ENCODE measurements around the gene MTURN.
"Not testable (repeated sequence)": the region's sequence is repeated elsewhere in the genome, so short reads cannot be mapped to it uniquely, and the experiment has no call there.

MTURN gene

DNA sequence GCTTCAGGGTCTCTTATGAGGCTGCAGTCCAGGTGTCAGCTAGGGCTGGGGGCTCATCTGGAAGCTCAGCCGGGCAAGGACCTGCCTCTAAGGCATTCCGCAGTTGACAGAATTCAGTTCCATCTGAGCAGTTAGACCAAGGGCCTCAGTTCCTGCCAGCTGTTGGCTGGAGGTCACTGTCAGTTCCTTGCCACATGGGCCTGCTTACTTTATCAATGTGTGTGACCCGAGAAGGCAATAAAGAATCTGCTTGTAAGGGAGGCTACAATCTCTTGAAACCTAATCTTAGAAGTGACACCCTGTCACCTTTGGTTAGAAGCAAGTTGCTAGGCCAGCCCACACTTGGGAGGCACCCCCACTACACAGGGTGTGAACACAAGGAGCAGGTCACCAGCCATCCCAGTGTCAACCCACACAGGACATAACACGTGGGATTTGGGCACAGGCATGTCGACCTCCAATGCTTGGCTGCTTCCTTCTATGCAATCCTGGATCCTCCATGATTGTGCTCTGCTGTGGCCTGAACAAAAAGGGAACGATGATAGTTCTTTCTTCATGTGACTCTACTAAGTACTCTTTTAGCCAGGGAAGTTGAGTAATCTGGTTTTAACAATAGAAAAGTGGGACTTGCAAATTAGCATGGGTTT lies 41.8 kb downstream of the MTURN start:
- Mint-ChIP-seq H3K27me3 (no peaks in the 10 kb centered on the region), H3K36me3 (no peaks in the 10 kb centered on the region), H3K4me1 (peaks cover 42% of the 10 kb centered on the region), H3K27ac (peak overlapping the region; percentile 62), H3K9me3 (no peaks in the 10 kb centered on the region), H3K4me3 (no peak overlapping the region)
- ATAC-seq: no peak

GRCh38 chr7:30177186-30177585 lies 42.4 kb downstream of the MTURN start:
- Mint-ChIP-seq H3K9me3 (no peaks in the 10 kb centered on the region), H3K27ac (peak overlapping the region; percentile 62), H3K36me3 (no peaks in the 10 kb centered on the region), H3K27me3 (no peaks in the 10 kb centered on the region), H3K4me1 (peaks cover 42% of the 10 kb centered on the region), H3K4me3 (no peak overlapping the region)
- no peak for ATAC-seq

DNA sequence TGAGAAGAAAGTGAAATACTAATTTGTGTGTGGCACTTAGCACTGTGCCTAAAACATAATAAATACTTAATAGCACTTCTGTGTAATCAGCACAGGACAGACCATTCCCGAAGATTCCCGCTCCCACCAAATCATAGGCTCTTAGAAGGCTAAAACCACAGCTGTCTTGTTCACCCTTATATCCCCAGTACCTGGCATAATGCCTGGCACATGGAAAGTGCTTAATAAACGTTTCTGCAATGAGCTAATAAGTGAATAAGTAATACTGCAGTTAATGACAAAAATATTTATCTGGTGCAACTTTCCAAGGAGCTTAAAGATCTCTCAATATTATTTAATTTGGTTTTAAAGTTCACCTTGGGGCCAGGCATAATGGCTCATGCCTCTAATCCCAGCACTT lies 43.2 kb downstream of the MTURN start:
- H3K27me3 Mint-ChIP-seq: no peaks in the 10 kb centered on the region
- H3K36me3 Mint-ChIP-seq: no peaks in the 10 kb centered on the region
- no peak overlapping the region for H3K4me3 Mint-ChIP-seq
- peaks cover 44% of the 10 kb centered on the region for H3K4me1 Mint-ChIP-seq
- no peak overlapping the region for H3K27ac Mint-ChIP-seq
- no peaks in the 10 kb centered on the region for H3K9me3 Mint-ChIP-seq
- ATAC-seq: no peak

DNA sequence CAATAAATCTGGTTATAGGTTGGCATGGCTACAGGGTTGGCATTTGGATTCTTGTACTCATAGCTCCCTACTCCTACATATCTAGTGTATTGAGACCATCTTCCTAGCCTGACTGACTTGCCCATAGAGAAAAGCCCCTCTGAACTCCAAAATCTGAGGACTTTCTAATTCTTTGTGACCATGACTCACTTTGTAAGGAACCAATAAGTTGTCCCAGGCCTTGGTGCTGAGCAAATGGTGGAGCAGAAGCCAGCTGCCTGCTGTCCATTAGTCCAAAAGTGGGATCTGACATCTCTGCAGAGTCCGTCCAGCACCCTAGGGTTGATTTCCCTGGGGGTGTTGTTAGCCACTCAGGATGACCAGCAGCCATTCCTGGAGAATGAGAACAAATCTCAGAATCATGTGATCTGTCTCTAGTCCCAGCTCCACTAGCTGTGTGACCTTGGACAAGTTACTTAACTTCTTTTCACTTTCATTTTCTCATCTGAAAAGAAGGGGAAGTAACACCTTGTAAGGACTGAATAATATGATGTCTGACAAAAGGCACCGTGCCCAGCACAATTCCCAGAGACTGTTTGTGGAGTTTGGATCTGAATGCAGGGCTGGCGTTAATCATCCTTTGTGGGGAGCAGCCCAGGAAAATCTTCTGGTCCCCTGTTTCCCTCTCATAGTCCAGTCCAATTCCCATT lies 44.1 kb downstream of the MTURN start:
- peak; percentile 88 for ATAC-seq
- Mint-ChIP-seq H3K4me3 (peak overlapping the region; percentile 69), H3K9me3 (no peaks in the 10 kb centered on the region), H3K4me1 (peaks cover 48% of the 10 kb centered on the region), H3K36me3 (no peaks in the 10 kb centered on the region), H3K27ac (peak overlapping the region; percentile 96), H3K27me3 (no peaks in the 10 kb centered on the region)

GRCh38 chr7:30180718-30181117 lies 45.9 kb downstream of the MTURN start:
- Mint-ChIP-seq H3K27ac (no peak overlapping the region), H3K4me3 (no peak overlapping the region), H3K9me3 (no peaks in the 10 kb centered on the region), H3K4me1 (peaks cover 50% of the 10 kb centered on the region), H3K36me3 (no peaks in the 10 kb centered on the region), H3K27me3 (no peaks in the 10 kb centered on the region)
- ATAC-seq: no peak

GRCh38 chr7:30181211-30181610 lies 46.4 kb downstream of the MTURN start:
- Mint-ChIP-seq H3K27ac (no peak overlapping the region), H3K27me3 (no peaks in the 10 kb centered on the region), H3K36me3 (no peaks in the 10 kb centered on the region), H3K4me3 (no peak overlapping the region), H3K9me3 (no peaks in the 10 kb centered on the region), H3K4me1 (peaks cover 45% of the 10 kb centered on the region)
- ATAC-seq: no peak

GRCh38 chr7:30181736-30182522 lies 47.1 kb downstream of the MTURN start:
- no peak overlapping the region for H3K27ac Mint-ChIP-seq
- no peak overlapping the region for H3K4me3 Mint-ChIP-seq
- ATAC-seq: no peak
- peaks cover 6% of the 10 kb centered on the region for H3K36me3 Mint-ChIP-seq
- peaks cover 6% of the 10 kb centered on the region for H3K9me3 Mint-ChIP-seq
- H3K27me3 Mint-ChIP-seq: no peaks in the 10 kb centered on the region
- H3K4me1 Mint-ChIP-seq: peaks cover 38% of the 10 kb centered on the region

- Mint-ChIP-seq H3K4me3 (no peak overlapping the region), H3K4me1 (peaks cover 32% of the 10 kb centered on the region), H3K27me3 (no peaks in the 10 kb centered on the region), H3K9me3 (peaks cover 13% of the 10 kb centered on the region), H3K36me3 (peaks cover 15% of the 10 kb centered on the region), H3K27ac (no peak overlapping the region)
- ATAC-seq: no peak
Observed at GRCh38 chr7:30182814-30183213, 48.0 kb downstream of the MTURN start.

GRCh38 chr7:30183749-30184369 lies 49.1 kb downstream of the MTURN start:
- H3K36me3 Mint-ChIP-seq: peaks cover 20% of the 10 kb centered on the region
- H3K4me3 Mint-ChIP-seq: no peak overlapping the region
- H3K4me1 Mint-ChIP-seq: peaks cover 28% of the 10 kb centered on the region
- peaks cover 19% of the 10 kb centered on the region for H3K9me3 Mint-ChIP-seq
- no peak for ATAC-seq
- H3K27me3 Mint-ChIP-seq: no peaks in the 10 kb centered on the region
- no peak overlapping the region for H3K27ac Mint-ChIP-seq

DNA sequence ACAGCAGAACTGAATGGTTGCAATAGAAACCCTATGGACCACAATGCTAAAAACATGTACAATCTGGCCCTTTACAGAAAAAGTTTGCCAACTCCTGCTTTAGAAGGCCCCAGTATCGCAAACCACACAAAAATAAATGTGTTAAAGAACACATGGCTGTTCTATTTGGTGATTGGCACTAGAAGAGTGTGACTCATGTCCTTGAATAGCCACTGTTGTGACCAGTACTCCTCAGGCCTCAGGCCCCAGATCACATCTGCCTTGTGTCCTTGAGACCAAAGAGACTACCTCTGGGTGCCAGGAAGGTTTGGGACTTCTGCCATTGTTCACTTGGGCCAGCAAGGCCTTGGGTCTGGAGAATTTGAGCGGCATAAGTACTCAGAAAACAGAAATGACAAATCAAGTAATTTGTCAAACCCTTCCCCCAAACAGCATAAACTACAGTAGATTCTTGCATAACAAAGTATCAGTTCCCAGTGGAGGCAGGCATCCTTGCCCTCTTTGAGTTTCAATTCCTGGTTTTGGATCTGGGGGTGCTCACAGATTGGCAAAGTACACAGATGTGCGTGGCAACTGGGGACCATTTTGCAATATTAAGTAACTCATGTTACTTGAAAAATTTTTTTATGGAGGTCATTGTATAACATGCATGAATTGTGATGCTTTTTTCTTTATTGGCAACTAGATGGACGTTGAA lies 50.2 kb downstream of the MTURN start:
- Mint-ChIP-seq H3K4me1 (peaks cover 22% of the 10 kb centered on the region), H3K27ac (no peak overlapping the region), H3K4me3 (no peak overlapping the region), H3K27me3 (no peaks in the 10 kb centered on the region), H3K9me3 (peaks cover 19% of the 10 kb centered on the region), H3K36me3 (peaks cover 20% of the 10 kb centered on the region)
- ATAC-seq: peak; percentile 82

- H3K27me3 Mint-ChIP-seq: no peaks in the 10 kb centered on the region
- H3K27ac Mint-ChIP-seq: no peak overlapping the region
- peaks cover 22% of the 10 kb centered on the region for H3K36me3 Mint-ChIP-seq
- peaks cover 21% of the 10 kb centered on the region for H3K4me1 Mint-ChIP-seq
- no peak overlapping the region for H3K4me3 Mint-ChIP-seq
- no peak for ATAC-seq
- peaks cover 19% of the 10 kb centered on the region for H3K9me3 Mint-ChIP-seq
Observed at GRCh38 chr7:30185496-30185895, 50.7 kb downstream of the MTURN start.

DNA sequence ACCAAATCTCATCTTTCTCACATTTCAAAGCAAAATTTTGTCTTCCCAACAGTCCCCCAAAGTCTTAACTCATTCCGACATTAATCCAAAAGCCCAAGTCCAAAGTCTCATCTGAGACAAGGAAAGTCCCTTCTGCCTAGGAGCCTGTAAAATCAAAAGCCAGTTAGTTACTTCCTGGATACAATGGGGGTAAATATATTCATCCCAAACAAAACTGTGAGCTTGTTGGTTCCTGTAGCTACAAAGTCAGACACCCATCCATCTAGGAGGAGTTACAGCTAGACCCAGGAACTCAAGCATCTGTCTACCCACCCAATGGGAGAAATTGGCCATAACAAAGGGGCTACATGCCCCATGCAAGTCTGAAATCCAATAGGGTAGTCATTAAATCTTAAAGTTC lies 51.9 kb downstream of the MTURN start:
- no peaks in the 10 kb centered on the region for H3K27me3 Mint-ChIP-seq
- peaks cover 27% of the 10 kb centered on the region for H3K36me3 Mint-ChIP-seq
- H3K27ac Mint-ChIP-seq: no peak overlapping the region
- no peak overlapping the region for H3K4me3 Mint-ChIP-seq
- peaks cover 17% of the 10 kb centered on the region for H3K4me1 Mint-ChIP-seq
- H3K9me3 Mint-ChIP-seq: peaks cover 19% of the 10 kb centered on the region
- ATAC-seq: no peak

- peaks cover 19% of the 10 kb centered on the region for H3K9me3 Mint-ChIP-seq
- no peak overlapping the region for H3K4me3 Mint-ChIP-seq
- no peaks in the 10 kb centered on the region for H3K27me3 Mint-ChIP-seq
- peaks cover 27% of the 10 kb centered on the region for H3K36me3 Mint-ChIP-seq
- peaks cover 21% of the 10 kb centered on the region for H3K4me1 Mint-ChIP-seq
- ATAC-seq: no peak
- no peak overlapping the region for H3K27ac Mint-ChIP-seq
Observed at GRCh38 chr7:30187513-30187912, 52.7 kb downstream of the MTURN start.

DNA sequence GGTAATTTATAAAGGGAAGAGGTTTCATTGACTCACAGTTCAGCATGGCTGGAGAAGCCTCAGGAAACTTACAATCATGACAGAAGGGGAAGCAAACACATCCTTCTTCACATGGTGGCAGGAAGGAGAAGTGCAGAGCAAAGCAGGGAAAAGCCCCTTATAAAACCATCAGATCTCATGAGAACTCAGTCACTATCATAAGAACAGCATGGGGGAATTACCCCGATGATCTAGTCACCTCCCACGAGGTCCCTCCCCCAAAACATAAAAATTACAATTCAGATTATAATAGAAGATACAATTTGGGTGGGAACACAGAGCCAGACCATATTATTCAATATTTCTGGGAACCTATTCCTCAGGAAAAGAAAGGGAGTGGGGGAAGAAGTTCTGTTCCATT lies 53.6 kb downstream of the MTURN start:
- not testable (repeated sequence) for H3K4me3 Mint-ChIP-seq

DNA sequence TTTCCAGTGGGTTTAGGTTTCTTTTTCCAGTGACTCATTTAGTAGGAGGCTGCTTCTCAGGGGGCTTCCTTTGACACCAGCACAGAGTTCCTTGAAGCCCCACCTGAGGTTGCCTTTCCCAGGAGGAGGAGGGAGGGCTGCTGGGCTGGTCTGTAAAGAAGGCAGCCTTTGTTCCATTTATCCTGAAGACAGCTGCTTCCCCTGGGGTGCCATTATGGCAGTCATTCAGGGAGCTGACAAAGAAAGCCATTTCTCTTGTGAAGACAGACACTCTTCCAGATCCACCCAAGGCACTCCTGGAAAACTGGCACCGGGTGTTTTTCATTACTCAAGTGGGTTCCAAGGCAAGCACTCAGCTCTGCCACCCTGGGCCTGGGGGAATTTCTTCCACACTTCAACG lies 54.0 kb downstream of the MTURN start:
- no peak overlapping the region for H3K4me3 Mint-ChIP-seq
- ATAC-seq: no peak
- peaks cover 27% of the 10 kb centered on the region for H3K36me3 Mint-ChIP-seq
- H3K4me1 Mint-ChIP-seq: peaks cover 28% of the 10 kb centered on the region
- no peak overlapping the region for H3K27ac Mint-ChIP-seq
- H3K27me3 Mint-ChIP-seq: no peaks in the 10 kb centered on the region
- H3K9me3 Mint-ChIP-seq: peaks cover 19% of the 10 kb centered on the region

More for the DNA sequence above, 53.6 kb downstream of the MTURN start:
- not testable (repeated sequence) for ATAC-seq, H3K27ac Mint-ChIP-seq, H3K27me3 Mint-ChIP-seq
- H3K4me1 Mint-ChIP-seq: peaks cover 24% of the 10 kb centered on the region
- H3K9me3 Mint-ChIP-seq: peaks cover 19% of the 10 kb centered on the region
- peaks cover 27% of the 10 kb centered on the region for H3K36me3 Mint-ChIP-seq

Data from stimulated activated memory B cell treated with anti-CD40 and anti-IgM and Interleukin-4, amounts not matched to agents 10 μg/mL and 1 μg/mL and 100 μg/mL, for 72 hours (primary cell).